ENCODE measurements around the gene NEK1. TPM values are rescaled to one million over a fixed set of nuclear protein-coding genes. Genes with fewer than 3 reads are reported as not detected.
"Not testable (repeated sequence)": the region's sequence is repeated elsewhere in the genome, so short reads cannot be mapped to it uniquely, and the experiment has no call there.

The NEK1 gene
- total RNA-seq, 1 donor from 2014 or later: 17.3 TPM

DNA sequence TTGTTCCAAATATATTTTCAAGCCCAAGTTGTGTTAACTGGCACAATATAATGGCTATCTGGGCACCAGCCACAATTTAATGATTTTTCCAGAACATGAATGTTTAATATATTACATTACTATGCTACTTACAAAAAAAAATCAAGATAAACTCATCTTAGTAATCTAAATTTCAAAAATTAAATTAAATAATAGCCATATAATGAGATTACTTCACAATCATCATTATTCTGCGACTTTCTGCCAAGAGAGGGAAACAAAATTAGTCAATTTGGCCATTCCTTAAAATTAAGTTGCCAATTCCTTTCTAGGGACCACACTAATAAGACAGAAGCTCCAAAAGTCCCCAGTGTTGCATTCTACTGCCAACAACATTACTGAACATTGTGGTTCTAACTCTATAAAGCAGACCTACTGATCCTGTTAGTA is 7.5 kb downstream of the NEK1 start:
- intact Hi-C loops (cut with DNase I): no loop called here
- DNase-seq (ENCODE audit: low spot score): no peak

- DNase-seq (ENCODE audit: low spot score): no peak
- intact Hi-C loops (cut with DNase I): no loop called here
Measured at GRCh38 chr4:169604131-169604900, 8.1 kb downstream of the NEK1 start.

DNA sequence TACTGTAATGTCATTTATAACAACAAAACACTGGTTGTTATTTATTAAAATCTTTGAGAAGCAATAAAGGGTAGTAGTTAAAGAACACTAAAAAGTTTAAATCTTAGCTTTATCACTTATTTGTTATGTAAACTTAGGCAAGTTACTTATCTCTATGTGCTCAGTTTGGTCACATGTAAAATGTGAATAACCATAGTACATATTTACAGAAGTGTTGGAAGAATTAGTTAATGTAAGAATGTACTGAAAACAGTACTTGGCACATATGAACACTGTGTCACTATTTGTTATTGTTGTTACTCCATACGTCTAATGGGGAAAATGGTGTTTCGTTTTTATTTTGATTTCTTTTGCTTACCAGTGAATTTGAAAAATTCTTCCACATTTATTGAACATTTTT is 9.1 kb downstream of the NEK1 start:
- intact Hi-C loops (cut with DNase I): no loop called here
- DNase-seq (ENCODE audit: low spot score): no peak

DNA sequence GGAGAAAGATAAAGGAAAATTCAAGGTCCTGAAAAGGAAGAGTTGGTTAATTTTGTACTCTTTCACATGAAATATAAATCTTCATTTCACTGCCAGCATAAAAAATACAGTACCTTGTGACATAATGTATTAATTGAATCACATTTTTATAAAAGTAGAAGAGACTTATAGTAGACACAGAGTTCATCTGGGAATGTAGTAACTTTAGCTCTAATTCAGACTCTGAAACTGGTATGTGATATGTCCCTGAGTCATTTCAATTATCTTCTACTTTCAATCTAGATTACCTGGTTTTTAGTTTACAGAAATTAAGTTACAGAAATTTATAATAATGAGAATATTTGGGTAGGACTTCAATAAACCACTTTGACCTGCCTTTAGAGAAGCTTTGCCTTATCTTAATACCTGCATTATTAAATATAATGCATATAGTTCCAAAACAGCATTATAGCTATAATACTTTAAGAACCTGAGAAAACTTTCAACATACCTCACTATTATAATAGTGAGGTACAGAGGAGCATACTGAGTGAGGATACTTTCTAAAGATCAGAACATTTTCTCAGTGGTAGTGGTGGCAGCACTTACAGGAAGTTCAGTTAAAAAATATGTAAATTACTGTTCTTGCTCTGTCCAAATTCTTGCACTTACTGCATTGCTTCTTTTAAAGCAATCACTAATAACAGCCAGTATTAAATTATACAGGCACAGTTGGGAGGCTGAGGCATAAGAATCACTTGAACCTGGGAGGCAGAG is 11.2 kb downstream of the NEK1 start:
- DNase-seq (ENCODE audit: low spot score): no peak
- intact Hi-C loops (cut with DNase I): no loop called here

DNA sequence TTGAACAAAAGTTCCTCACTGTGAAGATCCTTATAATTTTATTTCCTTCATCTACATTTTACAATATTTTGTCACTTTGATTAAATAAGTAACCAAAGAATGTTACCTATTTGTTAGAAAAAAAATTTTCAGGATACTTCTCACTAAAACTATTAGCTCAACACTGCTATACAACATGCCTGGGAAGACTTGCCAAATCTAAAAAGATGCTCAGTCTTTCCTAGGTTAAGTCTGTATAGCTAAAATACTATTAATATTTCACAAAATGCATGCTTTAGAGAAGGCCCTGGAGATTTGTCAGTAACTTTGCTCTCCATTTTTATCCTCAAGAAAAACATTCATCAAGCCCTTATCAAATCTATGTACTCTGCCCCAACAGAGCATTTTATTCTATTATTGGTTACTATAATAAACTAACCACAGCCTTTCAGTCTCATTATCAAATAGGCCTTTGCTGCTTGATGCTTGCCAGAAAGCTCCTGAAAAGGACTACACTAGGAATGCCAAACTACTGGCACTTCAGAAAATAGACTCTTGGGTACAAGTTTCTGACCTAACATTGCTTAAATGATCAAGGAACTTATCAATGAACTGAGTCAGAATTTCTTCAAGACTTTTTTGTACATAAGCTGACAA is 17.7 kb downstream of the NEK1 start:
- intact Hi-C loops (cut with DNase I): no loop called here

DNA sequence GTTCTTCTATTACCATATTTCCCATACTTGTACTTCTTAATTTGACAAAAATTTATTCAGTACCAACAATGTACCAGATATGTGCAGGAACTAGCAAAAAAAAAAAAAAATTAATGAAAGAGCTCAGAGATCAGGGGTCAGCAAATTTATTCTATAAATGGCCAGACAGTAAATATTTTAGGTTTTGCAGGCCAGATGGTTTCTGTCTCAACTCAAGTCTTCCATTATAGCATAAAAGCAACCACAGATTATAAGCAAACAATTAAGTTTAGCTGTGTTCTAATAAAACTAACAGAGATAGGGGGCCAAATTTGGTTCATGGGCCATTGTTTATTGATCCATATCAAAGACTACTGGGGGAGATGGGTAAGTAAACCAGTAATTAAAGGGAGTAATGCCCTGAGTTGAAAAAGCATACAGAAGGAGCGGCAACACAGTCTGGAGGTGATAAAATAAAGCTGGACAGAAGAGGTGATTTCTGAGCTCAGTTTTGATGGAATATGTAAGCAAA is 19.3 kb downstream of the NEK1 start:
- DNase-seq (ENCODE audit: low spot score): no peak
- intact Hi-C loops (cut with DNase I): no loop called here

More for the DNA sequence above, 17.7 kb downstream of the NEK1 start:
- DNase-seq (ENCODE audit: low spot score): no peak

GRCh38 chr4:169583563-169583962 is 28.8 kb downstream of the NEK1 start:
- no peak for DNase-seq (ENCODE audit: low spot score)
- intact Hi-C loops (cut with DNase I): no loop called here

- intact Hi-C loops (cut with DNase I): no loop called here
- no peak for DNase-seq (ENCODE audit: low spot score)
Measured at GRCh38 chr4:169582706-169583105, 29.7 kb downstream of the NEK1 start.

DNA sequence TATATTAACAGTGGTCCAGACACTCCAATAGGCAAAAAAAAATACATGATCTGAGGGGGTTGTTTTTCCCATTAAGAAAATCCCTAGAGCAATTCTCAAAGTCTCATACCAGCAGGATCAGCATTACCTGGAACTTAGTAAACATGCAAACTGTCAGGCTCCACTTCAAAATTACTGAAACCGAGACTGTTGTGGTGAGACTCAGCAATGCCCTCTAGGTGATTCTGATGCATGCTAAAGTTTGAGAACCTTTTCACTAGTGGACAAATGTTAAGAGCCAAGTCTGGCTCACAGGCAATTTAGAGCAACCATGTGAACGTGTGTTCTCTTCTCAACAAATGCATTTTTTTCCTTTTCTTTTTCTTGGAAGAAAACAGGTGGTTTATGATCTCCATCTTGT is 30.2 kb downstream of the NEK1 start:
- no peak for DNase-seq (ENCODE audit: low spot score)
- intact Hi-C loops (cut with DNase I): no loop called here

- intact Hi-C loops (cut with DNase I): no loop called here
- no peak for DNase-seq (ENCODE audit: low spot score)
Measured at GRCh38 chr4:169573889-169574288, 38.5 kb downstream of the NEK1 start.

DNA sequence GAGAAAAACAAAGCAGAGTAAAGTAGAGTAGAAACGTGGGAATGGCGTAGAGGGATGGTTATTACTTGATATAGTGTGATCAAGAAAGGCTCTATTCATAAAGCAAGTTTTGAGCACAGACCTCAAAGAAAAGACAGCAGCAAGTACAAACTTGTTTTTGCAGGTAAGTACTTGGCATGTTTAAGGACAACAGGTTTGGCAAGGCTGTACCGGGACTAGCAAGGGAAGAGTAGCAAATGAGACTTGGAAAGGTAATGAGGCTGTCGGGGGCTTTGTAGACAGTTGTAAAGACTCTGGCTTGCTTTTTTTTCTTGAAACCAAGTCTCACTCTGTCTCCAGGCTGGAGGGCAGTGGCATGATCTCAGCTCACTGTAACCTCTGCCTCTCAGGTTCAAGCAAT is 40.9 kb downstream of the NEK1 start:
- intact Hi-C loops (cut with DNase I): no loop called here
- no peak for DNase-seq (ENCODE audit: low spot score)

DNA sequence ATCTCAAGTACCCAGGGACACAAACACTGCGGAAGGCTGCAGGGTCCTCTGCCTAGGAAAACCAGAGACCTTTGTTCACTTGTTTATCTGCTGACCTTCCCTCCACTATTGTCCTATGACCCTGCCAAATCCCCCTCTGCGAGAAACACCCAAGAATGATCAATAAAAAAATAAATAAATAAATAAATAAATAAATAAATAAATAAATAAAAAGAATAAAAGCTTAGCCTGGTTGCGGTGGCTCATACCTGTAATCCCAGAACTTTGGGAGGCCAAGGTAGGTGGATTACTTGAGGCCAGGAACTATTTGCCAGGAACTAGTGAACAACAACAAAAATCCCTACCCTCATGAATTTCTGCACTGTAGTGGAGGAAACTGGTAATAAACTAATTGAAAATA is 41.4 kb downstream of the NEK1 start:
- intact Hi-C loops (cut with DNase I); DNase-seq (ENCODE audit: low spot score): not testable (repeated sequence)

- intact Hi-C loops (cut with DNase I); DNase-seq (ENCODE audit: low spot score): not testable (repeated sequence)
Measured at GRCh38 chr4:169570266-169570665, 42.1 kb downstream of the NEK1 start.

GRCh38 chr4:169569188-169569587 is 43.2 kb downstream of the NEK1 start:
- DNase-seq (ENCODE audit: low spot score): not testable (repeated sequence)
- intact Hi-C loops (cut with DNase I): loop anchor here (5.0 kb wide), 1 partner anchor 647 kb away; no protein-coding TSS in a partner anchor

GRCh38 chr4:169567916-169568315 is 44.5 kb downstream of the NEK1 start:
- intact Hi-C loops (cut with DNase I): loop anchor here (5.0 kb wide), 1 partner anchor 646 kb away; no protein-coding TSS in a partner anchor
- no peak for DNase-seq (ENCODE audit: low spot score)

DNA sequence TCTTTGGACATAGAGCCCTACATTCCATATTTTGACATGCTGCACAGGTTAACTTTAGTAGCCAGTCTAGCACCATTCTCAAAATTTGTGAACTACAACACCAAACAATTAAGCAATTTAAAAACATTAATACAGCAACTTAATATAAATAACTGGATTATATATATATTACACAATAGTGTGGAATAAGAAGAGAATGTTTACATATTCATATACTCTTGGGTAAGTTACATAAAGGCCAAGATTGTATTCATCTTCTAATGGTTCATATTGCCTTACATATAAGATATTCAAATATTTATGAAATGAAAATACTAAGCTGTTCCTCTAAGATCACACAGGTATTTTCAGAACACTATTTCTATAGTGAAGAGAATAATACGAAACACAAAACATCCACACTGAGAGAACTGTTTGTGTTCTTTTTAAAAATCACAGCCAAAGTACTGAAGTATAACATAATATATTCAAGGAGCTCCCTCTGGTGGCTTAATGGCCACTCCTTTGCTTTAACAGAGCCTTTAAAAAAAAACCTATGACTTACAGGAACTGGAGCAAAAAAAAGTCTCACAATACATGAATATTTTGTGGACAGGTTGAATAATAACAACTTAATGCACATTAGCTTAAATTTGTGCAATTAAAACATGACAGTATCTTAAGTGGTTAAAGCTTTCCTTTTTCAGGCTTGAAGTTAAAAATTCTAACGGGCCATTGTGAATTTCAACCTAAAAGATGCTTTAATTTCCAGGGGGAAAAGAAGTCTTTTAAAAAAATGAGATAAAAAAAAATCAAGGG is 46.2 kb downstream of the NEK1 start:
- intact Hi-C loops (cut with DNase I): loop anchor here (5.0 kb wide), 1 partner anchor 644 kb away; no protein-coding TSS in a partner anchor
- no peak for DNase-seq (ENCODE audit: low spot score)

GRCh38 chr4:169565606-169566005 is 46.8 kb downstream of the NEK1 start:
- intact Hi-C loops (cut with DNase I): loop anchor here (5.0 kb wide), 1 partner anchor 643 kb away; no protein-coding TSS in a partner anchor
- DNase-seq (ENCODE audit: low spot score): no peak

GRCh38 chr4:169557061-169557636 is 55.2 kb downstream of the NEK1 start:
- intact Hi-C loops (cut with DNase I): no loop called here
- no peak for DNase-seq (ENCODE audit: low spot score)

- intact Hi-C loops (cut with DNase I): not testable (repeated sequence)
Measured at GRCh38 chr4:169546548-169546947, 65.8 kb downstream of the NEK1 start.

More at GRCh38 chr4:169546548-169546947, 65.8 kb downstream of the NEK1 start:
- not testable (repeated sequence) for DNase-seq (ENCODE audit: low spot score)

Measured in cardiac septum (tissue), 1 donor.